WTC11 (cell line): ENCODE results near the gene PRKCQ. TPM values are rescaled to one million over a fixed set of nuclear protein-coding genes. Genes with fewer than 3 reads are reported as not detected.

Source experiments
- ATAC-seq: fragments of 200-7000 bp; cut with Tn5 transposase; 2 replicates; pipeline ENCODE4 v1.10.0; 2021; ENCODE audit warnings: mild to moderate bottlenecking, moderate library complexity
- CTCF ChIA-PET: fragments of 300-600 bp; sonication (Branson Sonifier 250); formaldehyde crosslinking; loops from one replicate; lab custom pipeline; 2021; ENCODE audit warnings: antibody characterized with exemption; lab: Charles Lee
- POLR2A ChIA-PET: fragments of 350-600 bp; sonication (Branson Sonifier 250); formaldehyde crosslinking; loops from one replicate; lab custom pipeline; 2021; ENCODE audit warnings: antibody characterized with exemption; lab: Charles Lee
- DNase-seq: peaks from one replicate; pipeline ENCODE4 v3.0.0; 2021; ENCODE audit warnings: low spot score
- H3K27ac Mint-ChIP-seq: 2 replicates; pipeline ENCODE4 v1.8.0; 2021; ENCODE audit warnings: mixed read lengths
- H3K27me3 Mint-ChIP-seq: 2 replicates; pipeline ENCODE4 v1.8.0; 2021; ENCODE audit warnings: low read depth, mild to moderate bottlenecking, moderate library complexity, mixed read lengths
- H3K36me3 Mint-ChIP-seq: 2 replicates; pipeline ENCODE4 v1.8.0; 2021; ENCODE audit warnings: mixed read lengths
- H3K4me1 Mint-ChIP-seq: 2 replicates; pipeline ENCODE4 v1.8.0; 2022; ENCODE audit warnings: mixed read lengths
- H3K4me3 Mint-ChIP-seq: 2 replicates; pipeline ENCODE4 v1.8.0; 2021; ENCODE audit warnings: mild to moderate bottlenecking, moderate library complexity, mixed read lengths
- H3K9me3 Mint-ChIP-seq: 2 replicates; pipeline ENCODE4 v1.8.0; 2021; ENCODE audit warnings: mixed read lengths
- ATF1 ChIP-seq: sonication (generic); formaldehyde crosslinking; IDR thresholded peaks from 2 replicates; pipeline ENCODE4 v1.8.1; 2023; ENCODE audit warnings: mild to moderate bottlenecking, moderate library complexity, missing genetic modification reagents
- ELF4 ChIP-seq: sonication (generic); formaldehyde crosslinking; IDR thresholded peaks from 2 replicates; pipeline ENCODE4 v1.8.1; 2022; ENCODE audit warnings: low read depth, mild to moderate bottlenecking, moderate library complexity, missing genetic modification reagents
- EMX1 ChIP-seq: fragments of 250-450 bp; sonication (Bioruptor Pico); IDR thresholded peaks from 2 replicates; pipeline ENCODE4 v1.8.0; 2021; ENCODE audit warnings: mild to moderate bottlenecking
- GABPB1 ChIP-seq: sonication (generic); formaldehyde crosslinking; IDR thresholded peaks from 2 replicates; pipeline ENCODE4 v1.8.1; 2023; ENCODE audit warnings: mild to moderate bottlenecking, missing genetic modification reagents
- GRHL2 ChIP-seq: fragments of 250-450 bp; sonication (Bioruptor Pico); IDR thresholded peaks from 2 replicates; pipeline ENCODE4 v1.8.0; 2022; ENCODE audit warnings: mild to moderate bottlenecking, moderate library complexity; ENCODE audit not compliant: insufficient replicate concordance, severe bottlenecking
- IRF1 ChIP-seq: sonication (generic); formaldehyde crosslinking; IDR thresholded peaks from 2 replicates; pipeline ENCODE4 v1.8.0; 2023; ENCODE audit warnings: missing genetic modification reagents
- KAT7 ChIP-seq: sonication (generic); formaldehyde crosslinking; IDR thresholded peaks from 2 replicates; pipeline ENCODE4 v1.8.1; 2023; ENCODE audit warnings: missing genetic modification reagents, mild to moderate bottlenecking, borderline replicate concordance
- MAX ChIP-seq: sonication (generic); formaldehyde crosslinking; IDR thresholded peaks from 2 replicates; pipeline ENCODE4 v1.8.0; 2022; ENCODE audit warnings: mild to moderate bottlenecking, missing genetic modification reagents
- NFATC4 ChIP-seq: fragments of 250-450 bp; sonication (Bioruptor Pico); IDR thresholded peaks from 2 replicates; pipeline ENCODE4 v1.9.0; 2021; ENCODE audit warnings: mild to moderate bottlenecking
- OVOL2 ChIP-seq: fragments of 250-450 bp; sonication (Bioruptor Pico); IDR thresholded peaks from 2 replicates; pipeline ENCODE4 v1.9.0; 2021; ENCODE audit warnings: mild to moderate bottlenecking, borderline replicate concordance
- RELA ChIP-seq: sonication (generic); formaldehyde crosslinking; IDR thresholded peaks from 2 replicates; pipeline ENCODE4 v1.8.1; 2022; ENCODE audit warnings: missing genetic modification reagents, mild to moderate bottlenecking, borderline replicate concordance
- RORB ChIP-seq: fragments of 250-450 bp; sonication (Bioruptor Pico); IDR thresholded peaks from 2 replicates; pipeline ENCODE4 v1.9.0; 2021; ENCODE audit warnings: mild to moderate bottlenecking
- SP1 ChIP-seq: sonication (generic); formaldehyde crosslinking; conservative IDR thresholded peaks from 2 replicates; pipeline ENCODE4 v1.8.1; 2022; ENCODE audit warnings: missing genetic modification reagents
- TCF7 ChIP-seq: sonication (generic); formaldehyde crosslinking; IDR thresholded peaks from 2 replicates; pipeline ENCODE4 v1.8.0; 2022; ENCODE audit warnings: mild to moderate bottlenecking, low read depth, missing genetic modification reagents, moderate library complexity
- TEAD1 ChIP-seq: sonication (generic); formaldehyde crosslinking; IDR thresholded peaks from 2 replicates; pipeline ENCODE4 v1.8.0; 2022; ENCODE audit warnings: mild to moderate bottlenecking, missing genetic modification reagents
- ZNF232 ChIP-seq: sonication (generic); formaldehyde crosslinking; IDR thresholded peaks from 2 replicates; pipeline ENCODE4 v1.8.0; 2022; ENCODE audit warnings: mild to moderate bottlenecking, missing genetic modification reagents
- ZNF317 ChIP-seq: sonication (generic); formaldehyde crosslinking; IDR thresholded peaks from 2 replicates; pipeline ENCODE4 v1.8.1; 2023; ENCODE audit warnings: low read depth, mild to moderate bottlenecking, moderate library complexity, missing genetic modification reagents, borderline replicate concordance
- ZNF396 ChIP-seq: fragments of 250-450 bp; sonication (Bioruptor Pico); IDR thresholded peaks from 2 replicates; pipeline ENCODE4 v1.8.0; 2021; ENCODE audit warnings: mild to moderate bottlenecking, moderate library complexity, borderline replicate concordance
- ZNF423 ChIP-seq: fragments of 250-450 bp; sonication (Bioruptor Pico); IDR thresholded peaks from 2 replicates; pipeline ENCODE4 v2.1.2; 2022; ENCODE audit warnings: mild to moderate bottlenecking, moderate library complexity
- total RNA-seq: library from RNA; stranded (reverse); gene quantifications from 3 replicates; pipeline ENCODE4 v1.2.3, GENCODE V29; 2021
- TF ChIP-seq, protein P1 (sequence below): sonication (generic); formaldehyde crosslinking; IDR thresholded peaks from 2 replicates; pipeline ENCODE4 v1.8.0; 2022; ENCODE audit warnings: mild to moderate bottlenecking, missing genetic modification reagents
- TF ChIP-seq, protein P2 (sequence below): sonication (generic); formaldehyde crosslinking; IDR thresholded peaks from 2 replicates; pipeline ENCODE4 v1.8.0; 2022; ENCODE audit warnings: mild to moderate bottlenecking, missing genetic modification reagents
- TF ChIP-seq, protein P3 (sequence below): sonication (generic); formaldehyde crosslinking; conservative IDR thresholded peaks from 2 replicates; pipeline ENCODE4 v1.8.1; 2022; ENCODE audit warnings: mild to moderate bottlenecking, missing genetic modification reagents
- TF ChIP-seq, protein P4 (sequence below): sonication (generic); formaldehyde crosslinking; IDR thresholded peaks from 2 replicates; pipeline ENCODE4 v1.8.1; 2023; ENCODE audit warnings: mild to moderate bottlenecking, missing genetic modification reagents, moderate library complexity
- TF ChIP-seq, protein P5 (sequence below): fragments of 250-450 bp; sonication (Bioruptor Pico); IDR thresholded peaks from 2 replicates; pipeline ENCODE4 v1.8.0; 2021; ENCODE audit warnings: mild to moderate bottlenecking

PRKCQ gene
- total RNA-seq, 1 experiment from 2014 or later = 8.7 TPM

GRCh38 chr10:6525599-6526165, 54.4 kb downstream of the PRKCQ start:
- TF ChIP-seq RELA (CRISPR knock-in tag) (no peak), TEAD1 (no peak), ZNF396 (no peak), ZNF232 (CRISPR knock-in tag) (no peak), TCF7 (CRISPR knock-in tag) (no peak), MAX (no peak)
- no peaks in the 10 kb centered on the region for H3K36me3 Mint-ChIP-seq
- no peaks in the 10 kb centered on the region for H3K27me3 Mint-ChIP-seq
- H3K9me3 Mint-ChIP-seq = no peaks in the 10 kb centered on the region
- no peak for ATAC-seq
- no peak overlapping the region for H3K4me3 Mint-ChIP-seq
- ChIA-PET POLR2A (no interaction called here), CTCF (no interaction called here)
- no peak for DNase-seq
- H3K27ac Mint-ChIP-seq = no peak overlapping the region
- peaks cover 3% of the 10 kb centered on the region for H3K4me1 Mint-ChIP-seq

- Mint-ChIP-seq H3K4me1 (no peaks in the 10 kb centered on the region; the same call in 1 of the 2 replicates), H3K9me3 (no peaks in the 10 kb centered on the region), H3K27me3 (no peaks in the 10 kb centered on the region), H3K36me3 (no peaks in the 10 kb centered on the region), H3K4me3 (no peak overlapping the region), H3K27ac (no peak overlapping the region)
- POLR2A ChIA-PET = no interaction called here
- DNase-seq = no peak
- ATAC-seq = no peak
- CTCF ChIA-PET = no interaction called here
- TF ChIP-seq ELF4 (no peak), ATF1 (no peak), ZNF396 (no peak), ZNF423 (CRISPR knock-in tag) (no peak), SP1 (CRISPR knock-in tag) (no peak), ZNF317 (CRISPR knock-in tag) (no peak), KAT7 (CRISPR knock-in tag) (no peak), RELA (CRISPR knock-in tag) (no peak), IRF1 (no peak), GABPB1 (CRISPR knock-in tag) (no peak), NFATC4 (CRISPR knock-in tag) (no peak), RORB (CRISPR knock-in tag) (no peak), EMX1 (CRISPR knock-in tag) (no peak), OVOL2 (no peak), GRHL2 (no peak)
- TF ChIP-seq, protein P1, sequence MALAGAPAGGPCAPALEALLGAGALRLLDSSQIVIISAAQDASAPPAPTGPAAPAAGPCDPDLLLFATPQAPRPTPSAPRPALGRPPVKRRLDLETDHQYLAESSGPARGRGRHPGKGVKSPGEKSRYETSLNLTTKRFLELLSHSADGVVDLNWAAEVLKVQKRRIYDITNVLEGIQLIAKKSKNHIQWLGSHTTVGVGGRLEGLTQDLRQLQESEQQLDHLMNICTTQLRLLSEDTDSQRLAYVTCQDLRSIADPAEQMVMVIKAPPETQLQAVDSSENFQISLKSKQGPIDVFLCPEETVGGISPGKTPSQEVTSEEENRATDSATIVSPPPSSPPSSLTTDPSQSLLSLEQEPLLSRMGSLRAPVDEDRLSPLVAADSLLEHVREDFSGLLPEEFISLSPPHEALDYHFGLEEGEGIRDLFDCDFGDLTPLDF (CRISPR knock-in tag) = no peak
- TF ChIP-seq, protein P2, sequence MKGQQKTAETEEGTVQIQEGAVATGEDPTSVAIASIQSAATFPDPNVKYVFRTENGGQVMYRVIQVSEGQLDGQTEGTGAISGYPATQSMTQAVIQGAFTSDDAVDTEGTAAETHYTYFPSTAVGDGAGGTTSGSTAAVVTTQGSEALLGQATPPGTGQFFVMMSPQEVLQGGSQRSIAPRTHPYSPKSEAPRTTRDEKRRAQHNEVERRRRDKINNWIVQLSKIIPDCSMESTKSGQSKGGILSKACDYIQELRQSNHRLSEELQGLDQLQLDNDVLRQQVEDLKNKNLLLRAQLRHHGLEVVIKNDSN (CRISPR knock-in tag) = no peak
- TF ChIP-seq, protein P3, sequence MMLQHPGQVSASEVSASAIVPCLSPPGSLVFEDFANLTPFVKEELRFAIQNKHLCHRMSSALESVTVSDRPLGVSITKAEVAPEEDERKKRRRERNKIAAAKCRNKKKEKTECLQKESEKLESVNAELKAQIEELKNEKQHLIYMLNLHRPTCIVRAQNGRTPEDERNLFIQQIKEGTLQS (CRISPR knock-in tag) = no peak
- TF ChIP-seq, protein P4, sequence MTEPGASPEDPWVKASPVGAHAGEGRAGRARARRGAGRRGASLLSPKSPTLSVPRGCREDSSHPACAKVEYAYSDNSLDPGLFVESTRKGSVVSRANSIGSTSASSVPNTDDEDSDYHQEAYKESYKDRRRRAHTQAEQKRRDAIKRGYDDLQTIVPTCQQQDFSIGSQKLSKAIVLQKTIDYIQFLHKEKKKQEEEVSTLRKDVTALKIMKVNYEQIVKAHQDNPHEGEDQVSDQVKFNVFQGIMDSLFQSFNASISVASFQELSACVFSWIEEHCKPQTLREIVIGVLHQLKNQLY (CRISPR knock-in tag) = no peak
- TF ChIP-seq, protein P5, sequence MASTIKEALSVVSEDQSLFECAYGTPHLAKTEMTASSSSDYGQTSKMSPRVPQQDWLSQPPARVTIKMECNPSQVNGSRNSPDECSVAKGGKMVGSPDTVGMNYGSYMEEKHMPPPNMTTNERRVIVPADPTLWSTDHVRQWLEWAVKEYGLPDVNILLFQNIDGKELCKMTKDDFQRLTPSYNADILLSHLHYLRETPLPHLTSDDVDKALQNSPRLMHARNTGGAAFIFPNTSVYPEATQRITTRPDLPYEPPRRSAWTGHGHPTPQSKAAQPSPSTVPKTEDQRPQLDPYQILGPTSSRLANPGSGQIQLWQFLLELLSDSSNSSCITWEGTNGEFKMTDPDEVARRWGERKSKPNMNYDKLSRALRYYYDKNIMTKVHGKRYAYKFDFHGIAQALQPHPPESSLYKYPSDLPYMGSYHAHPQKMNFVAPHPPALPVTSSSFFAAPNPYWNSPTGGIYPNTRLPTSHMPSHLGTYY (CRISPR knock-in tag) = no peak
Measured at GRCh38 chr10:6522230-6522629, 57.8 kb downstream of the PRKCQ start.
